Tibial nerve (tissue), 4 donors: Measurements from ENCODE around the gene GKN1. TPM values are rescaled to one million over a fixed set of nuclear protein-coding genes. Genes with fewer than 3 reads are reported as not detected.

ENCODE experiments used
- DNase-seq, 2 donors: peaks; one replicate each; pipeline ENCODE4 v3.0.0-alpha.2; 2019; ENCODE audit warnings: low spot score in 2 of 2
- H3K27ac ChIP-seq, 4 donors: fragments of 200-600 bp; sonication (generic) in 3 of 4; one replicate each; pipeline ENCODE4 v1.5.1; 2017 to 2019; ENCODE audit warnings: mild to moderate bottlenecking in 1 of 4
- H3K27me3 ChIP-seq, 2 donors: fragments of 200-600 bp; sonication (generic) in 1 of 2; one replicate each; pipeline versions ENCODE4 v1.5.1 to v1.6.0; 2017 to 2019
- H3K36me3 ChIP-seq, 3 donors: fragments of 200-600 bp; sonication (generic); one replicate each; pipeline ENCODE4 v1.5.1; 2018 to 2019
- H3K4me1 ChIP-seq, 4 donors: fragments of 200-600 bp; sonication (generic) in 3 of 4; one replicate each; pipeline ENCODE4 v1.5.1; 2017 to 2019
- H3K4me3 ChIP-seq, 4 donors: fragments of 200-600 bp; sonication (generic) in 3 of 4; one replicate each; pipeline ENCODE4 v1.5.1; 2017 to 2019; ENCODE audit warnings: mild to moderate bottlenecking in 1 of 4, moderate library complexity in 1 of 4
- H3K9me3 ChIP-seq, 4 donors: fragments of 200-600 bp; sonication (generic) in 3 of 4; one replicate each; pipeline ENCODE4 v1.5.1; 2017 to 2019
- CTCF ChIP-seq, 5 experiments: fragments of 200-600 bp in 3 of 5; fragments of 450-650 bp in 2 of 5; sonication (generic) in 3 of 5; IDR thresholded peaks; one replicate each; pipeline ENCODE4 v1.5.1; 2016 to 2019; ENCODE audit warnings: antibody characterized with exemption in 5 of 5, mild to moderate bottlenecking in 3 of 5, moderate library complexity in 2 of 5
- EP300 ChIP-seq, 2 donors: sonication (generic); formaldehyde crosslinking; IDR thresholded peaks; one replicate each; pipeline ENCODE4 v1.6.1; 2017; ENCODE audit warnings: antibody characterized with exemption in 2 of 2, mild to moderate bottlenecking in 1 of 2
- POLR2A ChIP-seq, 2 donors: fragments of 450-650 bp; IDR thresholded peaks; one replicate each; pipeline ENCODE4 v1.6.1; 2017; ENCODE audit warnings: antibody characterized with exemption in 2 of 2, mild to moderate bottlenecking in 2 of 2, moderate library complexity in 2 of 2
- WGBS, 2 donors: methylation state at CpG; one replicate each; pipeline ENCODE4 v1.1.5; 2018; 5-methylcytosine and 5-hydroxymethylcytosine counted together
- total RNA-seq, 4 donors: library from RNA; depleted of rRNA; stranded (reverse); fragments of >200 nt; gene quantifications; one replicate each; pipeline ENCODE4 v1.1.0, GENCODE V29; 2016

GKN1 gene
- total RNA-seq, 4 donors from 2014 or later: not detected

GRCh38 chr2:69026026-69026425 is 51.6 kb downstream of the GKN1 start:
- DNase-seq: peak in 1 of 2 donors; percentile 60
- Histone ChIP-seq H3K4me1 (peaks cover 0 to 27% (median 5%) of the 10 kb centered on the region in 4 donors), H3K4me3 (no peak overlapping the region), H3K36me3 (no peaks in the 10 kb centered on the region), H3K27ac (no peak overlapping the region), H3K27me3 (no peaks in the 10 kb centered on the region), H3K9me3 (peaks cover 0 to 5% (median 0%) of the 10 kb centered on the region in 4 donors)
- TF ChIP-seq CTCF (IDR thresholded peaks at IDR 0.05) (peak; percentile 16 to 62 (median 39)), POLR2A (IDR thresholded peaks at IDR 0.05) (no peak), EP300 (IDR thresholded peaks at IDR 0.05) (no peak)
- 79% methylated on average over 4 of the region's 4 CpGs for WGBS, 2 donors

GRCh38 chr2:69026691-69027459 is 52.4 kb downstream of the GKN1 start:
- H3K4me3 ChIP-seq: no peak overlapping the region
- no peak for TF ChIP-seq POLR2A (IDR thresholded peaks at IDR 0.05)
- no peak for TF ChIP-seq CTCF (IDR thresholded peaks at IDR 0.05)
- TF ChIP-seq EP300 (IDR thresholded peaks at IDR 0.05): no peak
- H3K36me3 ChIP-seq: no peaks in the 10 kb centered on the region
- peaks cover 0 to 5% (median 0%) of the 10 kb centered on the region in 4 donors for H3K9me3 ChIP-seq
- H3K4me1 ChIP-seq: peaks cover 0 to 27% (median 6%) of the 10 kb centered on the region in 4 donors
- H3K27ac ChIP-seq: no peak overlapping the region
- DNase-seq: no peak
- no peaks in the 10 kb centered on the region for H3K27me3 ChIP-seq
- 91 to 94% methylated on average over 13 of the region's 13 CpGs for WGBS, 2 donors

Other genes starting within 250 kb of the GKN1 start
- 1 to 10 TPM; 4.3 to 9.6 (median 5.3) TPM for gene ARHGAP25, start 239.8 kb upstream of the GKN1 start, total RNA-seq
- not detected for gene BMP10, start 103.2 kb upstream of the GKN1 start, total RNA-seq
- gene GKN2, start 21.7 kb upstream of the GKN1 start, total RNA-seq: not detected
- 10 to 100 TPM; 53.7 to 69.0 (median 59.3) TPM for gene ANTXR1, start 38.5 kb downstream of the GKN1 start, total RNA-seq